ENCODE data around the gene PDXP. TPM values are rescaled to one million over a fixed set of nuclear protein-coding genes. Genes with fewer than 3 reads are reported as not detected.

The PDXP gene
- total and polyA plus RNA-seq, 9 of the 15 experiments (the other 6 are each of a cell fraction or from before 2014, with no cell fraction given) = 7.9 to 54.2 (median 38.8) TPM

GRCh38 chr22:37662039-37662438, 3.5 kb downstream of the PDXP start:
- in situ Hi-C loops (cut with MboI) (no loop called here), intact Hi-C loops (cut with micrococcal nuclease) (no loop called here)
- WGBS (ENCODE audit: insufficient coverage, low coverage, missing lambda C conversion rate) = 100% methylated on average over 3 of the region's 5 CpGs
- no TSS peak for BruUV-seq (replicated peaks)
- ATAC-seq (no peak), FAIRE-seq (no peak), DNase-seq (ENCODE audit: extremely low read depth in 1 of 4, low spot score in 3 of 4) (no peak)
- CTCF ChIA-PET (ENCODE audit: low intra/inter-chr PET ratio) = interaction anchor here (0.8 to 1.0 kb wide), 2 partner anchors 20 to 24 kb away, joined by 3 to 4 read pairs; partner anchors contain the start of gene NOL12
- no peak for TF ChIP-seq EZH2 (IDR thresholded peaks at IDR 0.05; ENCODE audit: borderline replicate concordance, low read depth, low read length)
- Histone ChIP-seq H3K4me2 (ENCODE audit: insufficient read depth, low read length) (no peak overlapping the region), H3K4me1 (replicated peaks in 1 of 2; ENCODE audit: control insufficient read depth in 2 of 2, insufficient read depth in 2 of 2, low read length in 2 of 2) (peaks cover 20 to 34% of the 10 kb centered on the region in 2 experiments), H3K9me1 (ENCODE audit: control insufficient read depth, insufficient read depth, low read length) (peaks cover 4% of the 10 kb centered on the region), H3K79me2 (ENCODE audit: control insufficient read depth, insufficient read depth, low read length) (peaks cover 69% of the 10 kb centered on the region), H3K27ac (ENCODE audit: extremely low read depth, low read depth, low read length) (no peak overlapping the region), H3K27me3 (ENCODE audit: control insufficient read depth in 2 of 2, insufficient read depth in 2 of 2, low read length in 2 of 2) (no peaks in the 10 kb centered on the region), H2AFZ (ENCODE audit: low read depth, low read length) (no peak overlapping the region), H3K36me3 (ENCODE audit: control insufficient read depth, insufficient read depth, low read length) (peaks cover 60% of the 10 kb centered on the region; the same call in 2 of the 3 replicates), H3K9me3 (replicated peaks; ENCODE audit: control insufficient read depth, insufficient read depth, low read depth, low read length) (no peaks in the 10 kb centered on the region), H4K20me1 (replicated peaks; ENCODE audit: control insufficient read depth, insufficient read depth, low read length) (peaks cover 17% of the 10 kb centered on the region), H3K9ac (ENCODE audit: insufficient read depth in 1 of 2, low read depth in 2 of 2, low read length in 2 of 2) (peak overlapping the region in 1 of 2 experiments; percentile 1; a peak in 1 of 4 replicates), H3K4me3 (no peak overlapping the region)
- POLR2A ChIA-PET = interaction anchor here (1.7 kb wide), 2 partner anchors 9 to 13 kb away, joined by 10 to 11 read pairs; partner anchors contain the start of gene LGALS1

DNA sequence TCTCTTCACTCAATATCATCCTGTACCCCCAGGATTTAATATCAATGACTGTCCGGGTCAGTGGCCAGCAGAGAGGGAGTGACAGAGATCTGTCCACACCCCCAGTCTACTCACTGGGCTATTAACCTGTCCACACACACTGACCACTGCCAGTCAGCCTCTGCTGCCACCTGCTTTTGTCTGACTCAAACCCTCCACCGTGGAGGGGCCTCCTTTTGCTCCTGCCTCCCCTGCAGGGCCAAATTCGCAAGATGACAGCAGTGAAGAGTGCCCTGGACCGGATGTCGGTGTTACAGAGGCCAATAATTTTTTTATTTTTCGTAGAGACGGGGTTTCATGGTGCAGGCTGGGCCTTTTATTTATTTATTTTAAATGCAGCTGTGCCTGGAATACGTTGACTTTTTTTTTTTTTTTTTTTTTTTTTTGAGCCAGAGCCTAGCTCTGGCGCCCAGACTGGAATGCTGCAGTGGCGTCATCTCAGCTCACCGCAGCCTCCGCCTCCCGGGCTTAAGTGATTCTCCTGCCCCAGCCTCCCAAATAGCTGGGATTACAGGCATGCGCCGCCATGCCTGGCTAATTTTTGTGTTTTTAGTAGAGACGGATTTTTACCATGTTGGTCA, 5.1 kb downstream of the PDXP start:
- Histone ChIP-seq H3K9me1 (ENCODE audit: control insufficient read depth, insufficient read depth, low read length) (peaks cover 4% of the 10 kb centered on the region), H3K27me3 (ENCODE audit: control insufficient read depth in 2 of 2, insufficient read depth in 2 of 2, low read length in 2 of 2) (no peaks in the 10 kb centered on the region), H3K4me1 (replicated peaks in 1 of 2; ENCODE audit: control insufficient read depth in 2 of 2, insufficient read depth in 2 of 2, low read length in 2 of 2) (peaks cover 18 to 35% of the 10 kb centered on the region in 2 experiments), H3K9me3 (replicated peaks; ENCODE audit: control insufficient read depth, insufficient read depth, low read depth, low read length) (no peaks in the 10 kb centered on the region), H3K79me2 (ENCODE audit: control insufficient read depth, insufficient read depth, low read length) (peaks cover 68% of the 10 kb centered on the region), H4K20me1 (replicated peaks; ENCODE audit: control insufficient read depth, insufficient read depth, low read length) (peaks cover 17% of the 10 kb centered on the region), H3K4me3 (no peak overlapping the region), H3K4me2 (ENCODE audit: insufficient read depth, low read length) (no peak overlapping the region), H3K36me3 (ENCODE audit: control insufficient read depth, insufficient read depth, low read length) (peaks cover 60% of the 10 kb centered on the region; the same call in 2 of the 3 replicates), H3K9ac (ENCODE audit: insufficient read depth in 1 of 2, low read depth in 2 of 2, low read length in 2 of 2) (peak overlapping the region in 1 of 2 experiments; percentile 58; a peak in 1 of 4 replicates), H3K27ac (ENCODE audit: extremely low read depth, low read depth, low read length) (no peak overlapping the region), H2AFZ (ENCODE audit: low read depth, low read length) (no peak overlapping the region)
- no TSS peak for BruUV-seq (replicated peaks)
- WGBS (ENCODE audit: insufficient coverage, low coverage, missing lambda C conversion rate) = 95% methylated on average over 12 of the region's 16 CpGs
- TF ChIP-seq FOXA1 (IDR thresholded peaks at IDR 0.05; ENCODE audit: borderline replicate concordance) = no peak
- TF ChIP-seq HMGN3 (IDR thresholded peaks at IDR 0.05; ENCODE audit: borderline replicate concordance, extremely low read depth, insufficient read length, low read depth, low read length) = no peak
- no peak for TF ChIP-seq ETS2 (tag; IDR thresholded peaks at IDR 0.05; ENCODE audit: borderline replicate concordance, poor library complexity, severe bottlenecking)
- TF ChIP-seq THRB (CRISPR knock-in tag; conservative IDR thresholded peaks at IDR 0.05) = no peak
- TF ChIP-seq ARHGAP35 (IDR thresholded peaks at IDR 0.05; ENCODE audit: partially characterized antibody) = no peak
- ChIA-PET CTCF (ENCODE audit: low intra/inter-chr PET ratio) (no interaction called here), POLR2A (no interaction called here)
- in situ Hi-C loops (cut with MboI) (no loop called here), intact Hi-C loops (cut with micrococcal nuclease) (no loop called here)
- DNase-seq (ENCODE audit: extremely low read depth in 1 of 4, low spot score in 3 of 4) (no peak), ATAC-seq (no peak), FAIRE-seq (no peak)
